Measurements from ENCODE around the gene IQCE. TPM values are rescaled to one million over a fixed set of nuclear protein-coding genes. Genes with fewer than 3 reads are reported as not detected.

The IQCE gene
- total and polyA plus RNA-seq, 2 experiments from 2014 or later: 14.7 to 14.9 TPM

DNA sequence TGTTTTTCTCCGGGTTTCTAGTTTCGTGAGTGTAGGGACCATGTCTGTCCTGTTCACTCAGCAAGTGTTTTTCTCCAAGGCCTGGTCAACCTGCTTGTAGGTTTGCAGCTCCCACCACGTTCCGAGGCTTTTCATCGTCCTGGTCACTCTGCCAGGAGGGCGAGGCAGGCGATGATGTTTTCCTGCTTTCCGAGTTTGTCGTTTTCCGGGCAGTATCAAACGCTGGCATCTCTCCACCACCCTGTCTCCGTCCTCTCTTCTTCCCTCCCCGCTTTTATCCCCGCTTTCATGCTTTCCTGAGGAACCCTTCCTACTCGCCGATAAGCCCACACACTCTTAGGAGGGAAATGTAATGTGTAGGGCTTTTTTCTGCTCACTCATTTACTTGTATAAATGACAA, 11.2 kb downstream of the IQCE start:
- H3K4me2 ChIP-seq (ENCODE audit: unreplicated experiment): no peak overlapping the region
- H3K27ac ChIP-seq: no peak overlapping the region
- no peak for DNase-seq
- H3K9me2 ChIP-seq (ENCODE audit: insufficient read depth): no peaks in the 10 kb centered on the region
- TF ChIP-seq EZH2phosphoT487 (IDR thresholded peaks at IDR 0.05; ENCODE audit: insufficient read depth, low read depth) (no peak), EZH2 (IDR thresholded peaks at IDR 0.05; ENCODE audit: insufficient read depth, poor library complexity, severe bottlenecking) (no peak)
- H3K27me3 ChIP-seq (replicated peaks; ENCODE audit: insufficient read depth): no peaks in the 10 kb centered on the region
- H2AFZ ChIP-seq: no peak overlapping the region
- no peaks in the 10 kb centered on the region for H3K9me3 ChIP-seq (ENCODE audit: low read depth)
- no peak overlapping the region for H3K4me3 ChIP-seq
- no peak overlapping the region for H3K9ac ChIP-seq
- H4K20me1 ChIP-seq (ENCODE audit: insufficient read depth): no peaks in the 10 kb centered on the region
- in situ Hi-C loops (cut with MboI): no loop called here
- WGBS, 2 experiments (ENCODE audit: low coverage in 1 of 2, low lambda C conversion rate in 2 of 2, missing lambda C conversion rate in 2 of 2): 90 to 92% methylated on average over 16 of the region's 16 CpGs
- H3K4me1 ChIP-seq (ENCODE audit: insufficient read depth): no peaks in the 10 kb centered on the region
- 0 out of 2 replicates have a peak, but pooled peaks cover 4% of the 10 kb centered on the region for H3K36me3 ChIP-seq (ENCODE audit: low read depth)
- no peaks in the 10 kb centered on the region for H3F3A ChIP-seq (ENCODE audit: insufficient read depth)
- peaks cover 13% of the 10 kb centered on the region for H3K79me2 ChIP-seq (ENCODE audit: insufficient read depth)

DNA sequence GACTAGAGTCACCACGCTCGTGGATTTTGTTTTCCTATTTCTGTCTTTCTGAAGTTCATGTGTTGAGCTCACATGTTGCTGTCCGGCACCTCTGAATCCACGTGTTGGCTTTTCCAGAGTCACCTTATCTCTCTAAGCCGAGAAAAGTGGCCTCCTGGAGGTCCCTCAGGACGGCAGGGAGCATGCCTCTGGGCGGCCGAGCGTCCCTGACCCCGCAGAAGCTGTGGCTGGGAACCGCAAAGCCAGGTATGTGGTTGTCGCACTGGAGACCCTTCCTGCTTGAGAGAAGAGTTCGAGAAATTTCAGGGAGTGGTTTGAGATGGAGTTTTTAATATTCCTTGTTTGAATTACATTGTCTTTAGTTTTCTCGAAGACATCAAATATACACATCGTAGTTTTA, 12.6 kb downstream of the IQCE start:
- Histone ChIP-seq H3K9me3 (ENCODE audit: low read depth) (no peaks in the 10 kb centered on the region), H3K4me3 (no peak overlapping the region), H3F3A (ENCODE audit: insufficient read depth) (no peaks in the 10 kb centered on the region), H3K36me3 (ENCODE audit: low read depth) (0 out of 2 replicates have a peak, but pooled peaks cover 4% of the 10 kb centered on the region), H3K27ac (no peak overlapping the region), H3K9ac (no peak overlapping the region), H2AFZ (no peak overlapping the region), H3K4me2 (ENCODE audit: unreplicated experiment) (no peak overlapping the region), H3K27me3 (replicated peaks; ENCODE audit: insufficient read depth) (no peaks in the 10 kb centered on the region), H3K4me1 (ENCODE audit: insufficient read depth) (no peaks in the 10 kb centered on the region), H3K9me2 (ENCODE audit: insufficient read depth) (no peaks in the 10 kb centered on the region), H3K79me2 (ENCODE audit: insufficient read depth) (peaks cover 13% of the 10 kb centered on the region), H4K20me1 (ENCODE audit: insufficient read depth) (no peaks in the 10 kb centered on the region)
- WGBS, 2 experiments (ENCODE audit: low coverage in 1 of 2, low lambda C conversion rate in 2 of 2, missing lambda C conversion rate in 2 of 2): 91 to 93% methylated on average over 15 of the region's 15 CpGs
- DNase-seq: no peak
- in situ Hi-C loops (cut with MboI): no loop called here
- no peak for TF ChIP-seq EZH2phosphoT487 (IDR thresholded peaks at IDR 0.05; ENCODE audit: insufficient read depth, low read depth)
- TF ChIP-seq EZH2 (IDR thresholded peaks at IDR 0.05; ENCODE audit: insufficient read depth, poor library complexity, severe bottlenecking): no peak

GRCh38 chr7:2572101-2572842, 13.5 kb downstream of the IQCE start:
- in situ Hi-C loops (cut with MboI): no loop called here
- H4K20me1 ChIP-seq (ENCODE audit: insufficient read depth): no peaks in the 10 kb centered on the region
- no peak overlapping the region for H3K27ac ChIP-seq
- TF ChIP-seq EZH2 (IDR thresholded peaks at IDR 0.05; ENCODE audit: insufficient read depth, poor library complexity, severe bottlenecking) (no peak), EZH2phosphoT487 (IDR thresholded peaks at IDR 0.05; ENCODE audit: insufficient read depth, low read depth) (no peak)
- H2AFZ ChIP-seq: no peak overlapping the region
- H3K79me2 ChIP-seq (ENCODE audit: insufficient read depth): peaks cover 8% of the 10 kb centered on the region
- no peaks in the 10 kb centered on the region for H3F3A ChIP-seq (ENCODE audit: insufficient read depth)
- H3K4me1 ChIP-seq (ENCODE audit: insufficient read depth): no peaks in the 10 kb centered on the region
- no peaks in the 10 kb centered on the region for H3K9me2 ChIP-seq (ENCODE audit: insufficient read depth)
- no peaks in the 10 kb centered on the region for H3K9me3 ChIP-seq (ENCODE audit: low read depth)
- no peak overlapping the region for H3K4me2 ChIP-seq (ENCODE audit: unreplicated experiment)
- DNase-seq: peak; percentile 33
- H3K27me3 ChIP-seq (replicated peaks; ENCODE audit: insufficient read depth): no peaks in the 10 kb centered on the region
- WGBS, 2 experiments (ENCODE audit: low coverage in 1 of 2, low lambda C conversion rate in 2 of 2, missing lambda C conversion rate in 2 of 2): 82% methylated on average over 22 of the region's 22 CpGs
- no peak overlapping the region for H3K9ac ChIP-seq
- 0 out of 2 replicates have a peak, but pooled peaks cover 4% of the 10 kb centered on the region for H3K36me3 ChIP-seq (ENCODE audit: low read depth)
- no peak overlapping the region for H3K4me3 ChIP-seq

DNA sequence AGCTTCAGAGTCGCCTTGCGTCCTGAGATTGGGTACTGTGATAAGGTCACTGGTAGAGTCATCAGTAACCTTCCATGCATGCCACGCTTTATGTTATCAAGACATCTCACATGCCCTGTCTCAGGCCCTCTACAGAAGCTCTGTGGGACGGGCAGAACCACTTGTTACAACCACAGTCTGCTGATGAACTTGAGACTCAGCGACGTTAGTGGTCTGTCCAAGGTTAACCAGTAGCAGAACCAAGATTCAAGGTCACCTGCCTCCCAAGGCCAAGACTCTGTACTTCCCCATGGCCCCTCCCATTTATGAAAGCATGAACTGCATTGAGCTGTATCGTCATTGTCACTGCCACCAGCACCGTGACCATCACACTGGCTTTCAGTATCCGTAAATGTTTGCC, 15.0 kb downstream of the IQCE start:
- Histone ChIP-seq H3K4me3 (no peak overlapping the region), H3K9me3 (ENCODE audit: low read depth) (no peaks in the 10 kb centered on the region), H3K9me2 (ENCODE audit: insufficient read depth) (no peaks in the 10 kb centered on the region), H3K27ac (no peak overlapping the region), H3K4me2 (ENCODE audit: unreplicated experiment) (no peak overlapping the region), H4K20me1 (ENCODE audit: insufficient read depth) (no peaks in the 10 kb centered on the region), H3K4me1 (ENCODE audit: insufficient read depth) (no peaks in the 10 kb centered on the region), H3K36me3 (ENCODE audit: low read depth) (0 out of 2 replicates have a peak, but pooled peaks cover 4% of the 10 kb centered on the region), H3F3A (ENCODE audit: insufficient read depth) (no peaks in the 10 kb centered on the region), H3K27me3 (replicated peaks; ENCODE audit: insufficient read depth) (no peaks in the 10 kb centered on the region), H2AFZ (no peak overlapping the region), H3K79me2 (ENCODE audit: insufficient read depth) (no peaks in the 10 kb centered on the region), H3K9ac (no peak overlapping the region)
- TF ChIP-seq EZH2phosphoT487 (IDR thresholded peaks at IDR 0.05; ENCODE audit: insufficient read depth, low read depth) (no peak), EZH2 (IDR thresholded peaks at IDR 0.05; ENCODE audit: insufficient read depth, poor library complexity, severe bottlenecking) (no peak)
- no peak for DNase-seq
- 86 to 88% methylated on average over 9 of the region's 9 CpGs for WGBS, 2 experiments (ENCODE audit: low coverage in 1 of 2, low lambda C conversion rate in 2 of 2, missing lambda C conversion rate in 2 of 2)
- in situ Hi-C loops (cut with MboI): no loop called here

All from GM23248 (cell line).